GM10266 (cell line): ENCODE measurements around the gene THADA.

Experiments used
- DNase-seq: peaks from one replicate; pipeline ENCODE4 v3.0.0; 2012; ENCODE audit errors: extremely low spot score
- CTCF ChIP-seq: IDR thresholded peaks from 2 replicates; pipeline ENCODE4 v1.5.1; 2012; ENCODE audit warnings: mild to moderate bottlenecking, low read depth; ENCODE audit not compliant: control insufficient read depth, insufficient read depth; ENCODE audit errors: missing control alignments

Gene THADA

DNA sequence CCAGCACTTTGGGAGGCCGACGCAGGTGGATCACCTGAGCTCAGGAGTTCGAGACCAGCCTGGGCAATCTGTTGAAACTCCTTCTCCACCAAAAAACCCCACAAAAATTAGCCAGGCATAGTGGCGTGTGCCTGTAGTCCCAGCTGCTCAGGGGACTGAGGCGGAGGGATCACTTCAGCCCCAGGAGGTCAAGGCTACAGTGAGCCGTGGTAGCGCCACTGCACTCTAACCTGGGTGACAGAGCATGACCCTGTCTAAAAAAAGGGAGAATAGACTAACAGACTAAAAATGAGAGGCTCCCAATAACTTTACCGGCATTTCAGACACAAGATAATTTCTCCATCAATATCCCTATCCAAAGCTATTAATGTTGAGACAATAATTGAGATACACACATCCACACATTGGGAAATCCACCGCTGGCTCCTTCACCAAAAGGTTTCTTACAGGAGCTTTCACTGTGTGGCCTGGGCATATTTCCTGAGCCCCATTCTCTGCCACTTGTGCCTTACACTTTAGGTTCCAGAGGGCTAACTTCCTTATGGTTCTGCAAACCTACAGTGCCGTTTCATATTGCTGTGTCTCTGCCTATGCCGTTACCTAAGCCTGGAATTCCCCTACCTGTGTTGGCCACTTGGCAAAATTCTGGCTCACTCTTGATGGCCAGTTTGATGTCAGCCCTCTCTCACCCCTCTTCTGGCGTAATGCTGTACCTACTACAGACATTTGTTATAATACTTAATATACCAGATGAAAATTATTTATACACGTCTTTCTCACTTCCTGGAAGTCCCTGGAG, 253.7 kb downstream of the THADA start:
- no peak for TF ChIP-seq CTCF

GRCh38 chr2:43340945-43341356, 254.9 kb downstream of the THADA start:
- TF ChIP-seq CTCF, result no peak
- DNase-seq, result no peak

More for the DNA sequence above, 253.7 kb downstream of the THADA start:
- no peak for DNase-seq

GRCh38 chr2:43340066-43340465, 255.8 kb downstream of the THADA start:
- TF ChIP-seq CTCF, result no peak
- DNase-seq, result no peak

DNA sequence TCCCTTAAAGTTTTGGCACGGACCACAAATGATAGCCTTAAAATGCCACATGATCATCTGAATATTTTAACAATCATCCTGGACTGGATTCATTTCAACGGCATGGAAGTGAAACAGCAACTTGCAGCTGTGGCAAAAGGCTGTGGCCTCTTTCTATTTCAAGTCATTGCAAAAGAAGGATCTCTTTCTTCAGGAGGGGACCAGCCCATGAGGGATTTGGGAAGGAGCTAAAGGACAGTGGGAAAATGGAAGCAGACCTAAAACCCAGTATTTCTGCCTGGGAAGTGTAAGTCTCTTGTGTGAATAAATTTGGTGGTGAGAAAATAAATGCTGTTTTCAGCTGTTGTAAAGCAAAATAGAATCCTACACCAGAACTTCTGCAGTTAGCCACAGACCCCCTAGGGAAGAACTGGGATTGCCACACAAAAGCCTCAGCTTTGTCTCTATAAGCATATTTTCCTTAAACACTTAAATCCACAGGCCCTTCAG, 262.1 kb downstream of the THADA start:
- TF ChIP-seq CTCF, result no peak
- DNase-seq, result no peak

- no peak for DNase-seq
- TF ChIP-seq CTCF, result no peak
Observed at GRCh38 chr2:43333101-43333655, 262.7 kb downstream of the THADA start.

GRCh38 chr2:43332653-43333052, 263.2 kb downstream of the THADA start:
- no peak for DNase-seq
- TF ChIP-seq CTCF, result no peak

- DNase-seq, result no peak
- no peak for TF ChIP-seq CTCF
Observed at GRCh38 chr2:43331422-43331821, 264.4 kb downstream of the THADA start.
